SKM-1 treated with dmso at 0.1 percent for 144 hours (cell line): Measurements from ENCODE around the gene MAOB.
"Not testable (repeated sequence)": the region's sequence is repeated elsewhere in the genome, so short reads cannot be mapped to it uniquely, and the experiment has no call there.

Experiments
- DNase-seq: peaks from one replicate; lab custom pipeline; 2025; ENCODE audit not compliant: unreplicated experiment; lab: John Stamatoyannopoulos, UW

Gene MAOB

DNA sequence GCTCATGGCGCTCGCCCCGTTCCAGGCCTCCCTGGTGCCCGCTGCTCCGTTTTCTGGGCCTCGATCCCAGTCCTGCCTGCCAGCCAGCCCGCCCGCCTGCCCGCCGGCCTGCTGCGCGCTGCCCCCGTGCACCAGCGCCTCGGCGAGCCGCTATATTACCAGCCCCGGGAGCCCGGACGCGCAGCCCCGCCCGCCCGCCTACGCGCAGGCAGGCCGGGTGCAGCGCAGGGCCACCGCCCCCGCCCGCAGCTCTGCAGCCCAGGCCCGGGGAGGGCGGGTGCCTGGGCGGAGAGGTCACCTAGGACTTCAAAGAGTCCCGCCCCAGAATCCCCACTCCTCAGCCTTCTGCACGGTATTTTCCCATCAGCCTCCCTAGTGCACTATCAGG, at the start of gene MAOB:
TSS of gene MAOB (minus strand) at position 157 of the 388 bp plus-strand sequence. CDS start at position 6, 151 bp downstream.
- no peak for DNase-seq

- not testable (repeated sequence) for DNase-seq
Observed at GRCh38 chrX:43922032-43922431, 39.8 kb upstream of the MAOB start.

DNA sequence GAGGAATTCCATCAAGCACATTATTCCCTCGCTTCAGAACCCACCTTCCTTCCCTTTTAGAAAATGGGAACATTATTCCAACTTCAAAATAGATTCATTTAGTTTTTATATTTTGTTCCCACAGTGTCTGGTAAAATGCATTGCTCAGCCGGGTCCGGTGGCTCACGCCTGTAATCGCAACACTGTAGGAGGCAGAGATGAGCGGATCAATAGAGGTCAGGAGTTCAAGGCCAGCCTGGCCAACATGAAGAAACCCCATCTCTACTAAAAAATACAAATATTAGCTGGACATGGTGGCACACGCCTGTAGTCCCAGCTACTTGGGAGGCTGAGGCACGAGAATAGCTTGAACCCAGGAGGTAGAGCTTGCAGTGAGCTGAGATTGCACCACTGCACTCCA, 28.5 kb upstream of the MAOB start:
- DNase-seq, result not testable (repeated sequence)

- DNase-seq, result no peak
Observed at GRCh38 chrX:43910012-43910411, 27.8 kb upstream of the MAOB start.

DNA sequence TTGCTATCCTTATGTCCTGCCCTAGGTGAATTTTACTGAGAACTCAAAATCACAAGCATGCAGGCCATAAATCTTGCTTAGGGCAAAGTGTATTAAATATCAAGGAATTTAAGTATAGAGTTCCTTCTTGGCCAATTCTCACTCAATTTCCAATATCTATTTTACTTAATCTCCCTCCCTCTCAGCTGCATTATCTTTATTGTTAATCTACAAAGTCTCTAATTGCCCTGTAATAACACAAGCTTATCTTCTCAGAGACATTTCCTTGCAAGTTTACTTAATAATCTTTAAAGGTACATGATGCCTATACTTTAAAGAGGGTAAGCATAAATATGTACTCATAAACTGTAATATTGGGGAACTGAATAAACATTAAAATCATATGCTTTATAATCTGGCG, 26.9 kb upstream of the MAOB start:
- DNase-seq, result no peak

DNA sequence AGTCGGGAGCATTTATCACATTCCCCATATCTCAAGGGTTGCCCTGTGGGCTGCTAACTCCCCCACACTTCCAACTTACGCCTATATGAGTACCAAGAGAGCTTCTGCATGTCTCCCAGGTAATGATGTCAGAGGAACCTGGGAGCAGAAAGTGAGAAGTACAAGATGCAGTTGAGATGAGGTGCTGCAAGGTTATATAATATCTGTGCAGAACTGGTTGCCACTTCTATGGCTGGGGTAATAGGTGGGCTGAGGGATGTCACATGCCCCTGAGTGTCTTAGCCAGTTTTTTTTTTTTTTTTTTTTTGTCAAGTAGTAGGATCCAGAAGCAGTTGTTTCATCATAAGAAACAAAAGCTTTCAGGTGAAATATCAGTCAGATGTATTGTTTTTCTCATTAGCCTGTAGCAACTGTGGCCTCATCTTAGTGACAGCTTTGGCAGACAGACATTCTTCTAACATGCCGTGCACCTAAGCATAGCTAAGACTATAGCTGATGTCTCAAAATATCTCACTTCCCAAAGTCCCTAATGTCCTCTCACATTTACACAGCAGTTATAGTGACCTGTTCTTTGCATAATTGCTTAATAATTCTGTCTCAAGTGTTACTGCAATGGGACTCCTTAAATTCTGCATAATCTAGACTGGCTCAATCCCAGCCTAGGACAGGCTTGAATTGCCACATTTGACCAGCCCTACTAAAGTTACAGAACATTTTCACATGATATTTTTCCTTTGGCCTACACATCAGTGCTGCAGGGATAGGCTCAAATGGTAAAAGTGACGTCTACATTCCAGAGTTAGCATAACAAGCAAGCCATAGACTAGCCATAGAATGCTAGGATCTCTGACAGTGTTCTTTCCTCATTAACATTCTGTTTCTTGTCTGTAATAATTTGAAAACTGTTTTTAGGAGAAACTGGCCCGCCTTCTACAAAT, 17.9 kb upstream of the MAOB start:
- DNase-seq, result no peak

DNA sequence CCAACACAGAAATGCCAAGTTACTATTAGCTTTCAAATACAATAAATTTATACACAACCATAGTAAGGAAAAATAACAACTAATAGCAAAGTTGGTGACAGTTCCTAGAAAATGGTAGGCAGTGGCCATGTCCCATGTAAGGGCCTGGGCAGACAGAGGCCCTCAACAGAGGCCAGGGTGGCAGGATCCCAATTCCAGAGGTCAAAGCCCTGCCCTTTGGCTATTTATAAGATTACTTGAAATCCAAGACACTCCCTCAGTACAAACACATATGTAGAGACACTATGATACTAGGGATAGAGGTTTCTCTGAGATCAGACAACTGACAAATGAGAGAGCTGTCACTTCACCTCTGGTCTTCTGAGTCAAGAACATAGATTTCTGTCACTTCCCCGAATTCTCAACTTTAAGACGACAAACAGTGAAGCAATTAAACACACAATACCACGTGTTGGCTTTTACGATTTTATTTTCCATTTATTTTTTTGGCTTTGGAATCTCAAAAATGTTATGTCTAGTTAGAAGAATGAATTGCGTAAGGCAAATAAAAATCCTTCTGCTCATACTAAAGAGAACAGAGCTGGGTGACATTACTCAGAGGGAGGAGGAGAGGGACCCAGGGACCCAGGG, 16.3 kb upstream of the MAOB start:
- no peak for DNase-seq

- no peak for DNase-seq
Observed at GRCh38 chrX:43897290-43897689, 15.0 kb upstream of the MAOB start.

DNA sequence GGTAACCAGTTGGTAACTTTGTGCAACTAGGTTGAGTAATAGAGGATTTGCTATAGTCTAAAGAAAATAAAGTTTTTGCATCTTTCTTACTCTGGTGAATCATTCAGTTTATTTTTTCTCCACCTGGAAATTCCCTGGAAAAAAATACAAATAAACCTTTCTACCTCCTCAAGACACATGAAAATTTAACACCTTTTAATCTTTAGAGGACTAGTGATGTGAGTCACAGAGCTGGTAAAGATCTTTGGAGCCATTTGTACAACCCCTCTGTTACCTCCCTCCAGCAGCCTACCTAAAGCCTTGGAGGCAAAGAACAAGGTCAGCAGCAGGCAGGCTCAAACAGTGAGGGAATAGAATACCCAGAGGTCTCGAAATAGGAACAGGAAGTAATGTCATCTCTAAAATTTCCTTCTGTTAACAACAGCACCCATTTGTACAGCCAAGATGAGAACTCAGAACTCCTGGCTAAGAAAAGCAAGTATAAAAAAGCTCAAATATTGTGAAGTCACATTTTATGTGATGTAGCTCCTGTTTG, 10.2 kb upstream of the MAOB start:
- DNase-seq, result no peak

DNA sequence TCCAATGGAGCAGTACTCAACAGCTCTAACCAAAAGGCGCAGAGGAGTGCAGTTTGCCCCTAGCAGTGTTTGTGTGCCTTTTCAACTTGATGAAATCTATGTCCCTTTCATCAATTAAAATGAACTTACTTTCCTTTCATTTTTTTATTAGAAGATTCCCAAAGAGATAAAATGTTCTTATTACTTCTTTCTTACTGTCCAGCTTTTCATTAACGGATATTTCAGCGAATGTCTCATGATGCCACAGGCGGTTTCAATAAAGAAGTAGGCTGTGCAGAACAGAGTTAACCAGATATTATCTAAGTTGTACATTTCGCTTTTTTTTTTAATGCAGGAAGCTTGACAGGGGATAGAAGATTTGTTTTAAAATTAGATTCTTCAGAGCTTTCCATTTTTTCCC, 3.4 kb upstream of the MAOB start:
- DNase-seq, result no peak

GRCh38 chrX:43881410-43882293, 598 bp downstream of the MAOB start:
- DNase-seq, result no peak

DNA sequence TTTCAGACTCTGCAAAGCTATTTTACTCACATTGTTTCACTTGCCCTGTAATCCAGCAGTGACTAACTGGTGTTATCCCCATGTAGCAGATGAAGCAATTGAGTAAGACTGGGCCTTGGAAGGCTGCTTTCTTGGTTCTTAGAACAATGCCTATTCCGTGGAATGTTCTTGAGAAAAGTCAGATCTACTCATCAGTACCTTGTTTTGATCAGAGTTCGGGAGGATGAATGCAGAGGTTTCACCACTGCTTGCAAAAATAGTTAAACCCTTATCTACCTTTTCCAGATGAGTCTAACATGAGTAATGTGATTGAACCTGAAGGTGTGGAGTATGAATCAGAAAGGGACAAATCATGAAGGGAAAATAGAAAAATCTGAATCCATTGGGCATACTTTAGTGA, 1.8 kb downstream of the MAOB start:
- no peak for DNase-seq

GRCh38 chrX:43878906-43879526, 3.2 kb downstream of the MAOB start:
- no peak for DNase-seq

GRCh38 chrX:43876680-43877079, 5.6 kb downstream of the MAOB start:
- DNase-seq, result no peak

- DNase-seq, result no peak
Observed at GRCh38 chrX:43870758-43871419, 11.4 kb downstream of the MAOB start.

- DNase-seq, result no peak
Observed at GRCh38 chrX:43870011-43870410, 12.2 kb downstream of the MAOB start.

GRCh38 chrX:43868791-43869190, 13.5 kb downstream of the MAOB start:
- DNase-seq, result no peak

DNA sequence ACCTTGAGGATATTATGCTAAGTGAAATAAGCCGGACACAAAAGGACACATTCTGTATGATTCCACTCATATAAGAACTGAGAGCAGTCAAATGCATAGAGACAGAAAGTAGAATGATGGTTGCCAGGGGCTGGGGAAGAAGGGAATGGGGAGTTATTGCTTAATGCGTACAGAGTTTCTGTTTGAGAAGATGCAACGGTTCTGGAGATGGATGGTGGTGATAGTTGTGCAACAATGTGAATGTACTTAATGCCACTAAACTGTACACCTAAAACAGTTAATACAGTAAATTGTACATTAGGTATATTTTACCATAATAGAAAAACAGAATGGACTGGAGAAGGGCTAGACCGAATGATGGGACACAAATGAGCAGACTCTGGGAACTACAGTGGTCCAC, 15.8 kb downstream of the MAOB start:
- DNase-seq, result no peak

DNA sequence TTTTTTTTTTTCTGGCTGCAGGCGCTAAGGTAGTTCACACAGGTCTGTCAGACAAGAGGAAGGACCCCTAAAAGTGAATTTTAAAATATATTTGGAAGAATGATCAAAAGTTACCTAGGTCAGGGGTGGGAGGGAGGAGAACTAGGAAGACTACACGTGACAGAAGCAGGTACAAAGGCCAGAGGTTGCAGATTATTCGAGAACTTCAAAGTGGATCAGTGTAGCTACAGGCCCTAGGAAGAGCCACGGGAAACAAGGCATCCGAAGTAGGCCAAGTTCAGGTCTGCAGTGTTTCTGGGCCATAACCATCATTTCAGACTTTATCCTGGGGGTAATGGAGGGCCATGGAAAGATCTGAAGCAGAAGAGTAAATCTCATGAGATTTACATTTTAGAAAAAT, 16.5 kb downstream of the MAOB start:
- no peak for DNase-seq

DNA sequence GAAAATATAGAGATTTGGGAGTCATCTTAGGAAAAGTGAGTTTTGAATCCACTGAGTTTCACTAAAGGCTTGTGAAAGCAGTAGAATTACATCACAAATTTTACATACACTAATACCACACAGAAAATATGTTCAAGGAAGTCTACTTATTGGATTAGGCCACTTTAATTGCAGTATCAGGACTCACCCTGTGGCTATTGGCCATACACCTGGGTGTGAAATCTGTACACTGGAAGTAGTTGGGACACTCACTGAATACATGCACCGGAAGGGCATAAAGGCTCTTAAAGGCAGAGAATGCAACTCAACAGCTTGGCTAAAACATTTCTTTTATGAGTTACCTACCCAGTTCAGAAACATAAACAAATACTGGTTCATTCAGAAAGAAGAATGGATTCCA, 19.8 kb downstream of the MAOB start:
- no peak for DNase-seq
